Measurements from ENCODE around the gene RAI1. TPM values are rescaled to one million over a fixed set of nuclear protein-coding genes. Genes with fewer than 3 reads are reported as not detected.
A peak's percentile ranks its signal among the peaks of the same experiment; 100 is the strongest.

Gene RAI1
- total and polyA plus RNA-seq, 2 experiments from 2014 or later, result 0.87 to 0.89 TPM

GRCh38 chr17:17696085-17696484 is 14.8 kb downstream of the RAI1 start:
- TF ChIP-seq, protein P1, sequence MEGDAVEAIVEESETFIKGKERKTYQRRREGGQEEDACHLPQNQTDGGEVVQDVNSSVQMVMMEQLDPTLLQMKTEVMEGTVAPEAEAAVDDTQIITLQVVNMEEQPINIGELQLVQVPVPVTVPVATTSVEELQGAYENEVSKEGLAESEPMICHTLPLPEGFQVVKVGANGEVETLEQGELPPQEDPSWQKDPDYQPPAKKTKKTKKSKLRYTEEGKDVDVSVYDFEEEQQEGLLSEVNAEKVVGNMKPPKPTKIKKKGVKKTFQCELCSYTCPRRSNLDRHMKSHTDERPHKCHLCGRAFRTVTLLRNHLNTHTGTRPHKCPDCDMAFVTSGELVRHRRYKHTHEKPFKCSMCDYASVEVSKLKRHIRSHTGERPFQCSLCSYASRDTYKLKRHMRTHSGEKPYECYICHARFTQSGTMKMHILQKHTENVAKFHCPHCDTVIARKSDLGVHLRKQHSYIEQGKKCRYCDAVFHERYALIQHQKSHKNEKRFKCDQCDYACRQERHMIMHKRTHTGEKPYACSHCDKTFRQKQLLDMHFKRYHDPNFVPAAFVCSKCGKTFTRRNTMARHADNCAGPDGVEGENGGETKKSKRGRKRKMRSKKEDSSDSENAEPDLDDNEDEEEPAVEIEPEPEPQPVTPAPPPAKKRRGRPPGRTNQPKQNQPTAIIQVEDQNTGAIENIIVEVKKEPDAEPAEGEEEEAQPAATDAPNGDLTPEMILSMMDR (conservative IDR thresholded peaks at IDR 0.05; ENCODE audit: low read depth in 2 of 2), result no peak
- TF ChIP-seq ZNF462 (CRISPR knock-in tag; IDR thresholded peaks at IDR 0.05) (no peak), CREB1 (CRISPR knock-in tag; IDR thresholded peaks at IDR 0.05; ENCODE audit: low read depth) (no peak), REST (IDR thresholded peaks at IDR 0.05; ENCODE audit: unreplicated experiment) (no peak), ETS1 (IDR thresholded peaks at IDR 0.05) (no peak), STAT1 (IDR thresholded peaks at IDR 0.05; ENCODE audit: unreplicated experiment) (no peak), EZH2 (IDR thresholded peaks at IDR 0.05; ENCODE audit: low read depth, unreplicated experiment) (no peak), NANOG (IDR thresholded peaks at IDR 0.05; ENCODE audit: borderline replicate concordance) (no peak), ZNF114 (CRISPR knock-in tag; IDR thresholded peaks at IDR 0.05) (no peak), EZH2phosphoT487 (IDR thresholded peaks at IDR 0.05; ENCODE audit: unreplicated experiment) (no peak), POLR2AphosphoS5 (IDR thresholded peaks at IDR 0.05; ENCODE audit: low read depth) (no peak), JUNB (IDR thresholded peaks at IDR 0.05; ENCODE audit: unreplicated experiment) (no peak), ZNF331 (CRISPR knock-in tag; IDR thresholded peaks at IDR 0.05; ENCODE audit: low read depth) (no peak)
- no peaks in the 10 kb centered on the region for H3K79me2 ChIP-seq (replicated peaks; ENCODE audit: insufficient read depth)
- no peak overlapping the region for H3K27ac ChIP-seq (ENCODE audit: low read depth)
- no peak for ATAC-seq
- H3K9me3 Mint-ChIP-seq, result no peaks in the 10 kb centered on the region; the same call in 2 of the 3 replicates
- H3K27me3 Mint-ChIP-seq (ENCODE audit: insufficient read depth, low read depth, poor library complexity), result peaks cover 79% of the 10 kb centered on the region
- peaks cover 32% of the 10 kb centered on the region for H3F3A ChIP-seq (replicated peaks; ENCODE audit: low read depth)
- H3K27ac Mint-ChIP-seq, result no peak overlapping the region
- H3K4me2 ChIP-seq, result no peak overlapping the region
- H3K36me3 ChIP-seq (ENCODE audit: insufficient read depth), result no peaks in the 10 kb centered on the region
- H3K4me1 Mint-ChIP-seq, result peaks cover 70% of the 10 kb centered on the region
- H3K9me2 ChIP-seq (ENCODE audit: insufficient read depth), result no peaks in the 10 kb centered on the region
- no peak overlapping the region for H2AFZ ChIP-seq
- H3K4me3 ChIP-seq, result no peak overlapping the region
- H3K4me1 ChIP-seq (ENCODE audit: insufficient read depth), result peaks cover 57% of the 10 kb centered on the region
- no peaks in the 10 kb centered on the region; the same call in 2 of the 3 replicates for H3K36me3 Mint-ChIP-seq (ENCODE audit: low read depth)
- H3K27me3 ChIP-seq (ENCODE audit: insufficient read depth), result peaks cover 82% of the 10 kb centered on the region
- DNase-seq (ENCODE audit: low spot score), result no peak
- H3K4me3 Mint-ChIP-seq, result peak overlapping the region; percentile 78; the same call in 1 of the 3 replicates
- H4K20me1 ChIP-seq (replicated peaks; ENCODE audit: insufficient read depth), result peaks cover 16% of the 10 kb centered on the region

Measured in GM23338 (cell line).